ENCODE data around the gene SND1.

DNA sequence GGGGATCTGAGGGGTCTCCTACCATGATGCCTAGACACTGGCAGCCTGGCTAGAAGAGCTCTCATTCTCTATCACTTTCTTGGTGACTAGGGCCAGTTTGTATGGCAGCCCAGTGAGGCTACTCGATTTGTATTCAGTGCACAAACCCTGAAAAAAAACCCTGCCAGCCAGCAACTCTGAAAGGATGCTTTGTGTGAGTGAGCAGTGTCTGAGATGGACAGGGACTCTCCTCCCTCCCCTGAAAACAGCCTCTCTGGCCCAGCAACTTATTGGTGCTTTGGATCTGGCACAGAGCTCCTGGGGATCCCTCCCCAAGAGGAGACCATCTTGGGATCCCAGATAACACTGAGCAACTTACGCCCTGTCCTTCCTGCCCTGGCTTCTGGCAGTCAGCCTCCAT lies 390.0 kb downstream of the SND1 start:
- no peak for TF ChIP-seq GABPA (IDR thresholded peaks at IDR 0.05 in 1 of 2, conservative IDR thresholded peaks at IDR 0.05 in 1 of 2)
- TF ChIP-seq, protein P1, sequence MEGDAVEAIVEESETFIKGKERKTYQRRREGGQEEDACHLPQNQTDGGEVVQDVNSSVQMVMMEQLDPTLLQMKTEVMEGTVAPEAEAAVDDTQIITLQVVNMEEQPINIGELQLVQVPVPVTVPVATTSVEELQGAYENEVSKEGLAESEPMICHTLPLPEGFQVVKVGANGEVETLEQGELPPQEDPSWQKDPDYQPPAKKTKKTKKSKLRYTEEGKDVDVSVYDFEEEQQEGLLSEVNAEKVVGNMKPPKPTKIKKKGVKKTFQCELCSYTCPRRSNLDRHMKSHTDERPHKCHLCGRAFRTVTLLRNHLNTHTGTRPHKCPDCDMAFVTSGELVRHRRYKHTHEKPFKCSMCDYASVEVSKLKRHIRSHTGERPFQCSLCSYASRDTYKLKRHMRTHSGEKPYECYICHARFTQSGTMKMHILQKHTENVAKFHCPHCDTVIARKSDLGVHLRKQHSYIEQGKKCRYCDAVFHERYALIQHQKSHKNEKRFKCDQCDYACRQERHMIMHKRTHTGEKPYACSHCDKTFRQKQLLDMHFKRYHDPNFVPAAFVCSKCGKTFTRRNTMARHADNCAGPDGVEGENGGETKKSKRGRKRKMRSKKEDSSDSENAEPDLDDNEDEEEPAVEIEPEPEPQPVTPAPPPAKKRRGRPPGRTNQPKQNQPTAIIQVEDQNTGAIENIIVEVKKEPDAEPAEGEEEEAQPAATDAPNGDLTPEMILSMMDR (IDR thresholded peaks at IDR 0.05; ENCODE audit: low read depth, low read length, missing input control), result no peak
- TF ChIP-seq HNF4A (conservative IDR thresholded peaks at IDR 0.05), result no peak
- TF ChIP-seq YY1 (IDR thresholded peaks at IDR 0.05), result no peak
- no peak for TF ChIP-seq RAD21 (IDR thresholded peaks at IDR 0.05)
- TF ChIP-seq, protein P2, sequence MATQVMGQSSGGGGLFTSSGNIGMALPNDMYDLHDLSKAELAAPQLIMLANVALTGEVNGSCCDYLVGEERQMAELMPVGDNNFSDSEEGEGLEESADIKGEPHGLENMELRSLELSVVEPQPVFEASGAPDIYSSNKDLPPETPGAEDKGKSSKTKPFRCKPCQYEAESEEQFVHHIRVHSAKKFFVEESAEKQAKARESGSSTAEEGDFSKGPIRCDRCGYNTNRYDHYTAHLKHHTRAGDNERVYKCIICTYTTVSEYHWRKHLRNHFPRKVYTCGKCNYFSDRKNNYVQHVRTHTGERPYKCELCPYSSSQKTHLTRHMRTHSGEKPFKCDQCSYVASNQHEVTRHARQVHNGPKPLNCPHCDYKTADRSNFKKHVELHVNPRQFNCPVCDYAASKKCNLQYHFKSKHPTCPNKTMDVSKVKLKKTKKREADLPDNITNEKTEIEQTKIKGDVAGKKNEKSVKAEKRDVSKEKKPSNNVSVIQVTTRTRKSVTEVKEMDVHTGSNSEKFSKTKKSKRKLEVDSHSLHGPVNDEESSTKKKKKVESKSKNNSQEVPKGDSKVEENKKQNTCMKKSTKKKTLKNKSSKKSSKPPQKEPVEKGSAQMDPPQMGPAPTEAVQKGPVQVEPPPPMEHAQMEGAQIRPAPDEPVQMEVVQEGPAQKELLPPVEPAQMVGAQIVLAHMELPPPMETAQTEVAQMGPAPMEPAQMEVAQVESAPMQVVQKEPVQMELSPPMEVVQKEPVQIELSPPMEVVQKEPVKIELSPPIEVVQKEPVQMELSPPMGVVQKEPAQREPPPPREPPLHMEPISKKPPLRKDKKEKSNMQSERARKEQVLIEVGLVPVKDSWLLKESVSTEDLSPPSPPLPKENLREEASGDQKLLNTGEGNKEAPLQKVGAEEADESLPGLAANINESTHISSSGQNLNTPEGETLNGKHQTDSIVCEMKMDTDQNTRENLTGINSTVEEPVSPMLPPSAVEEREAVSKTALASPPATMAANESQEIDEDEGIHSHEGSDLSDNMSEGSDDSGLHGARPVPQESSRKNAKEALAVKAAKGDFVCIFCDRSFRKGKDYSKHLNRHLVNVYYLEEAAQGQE (IDR thresholded peaks at IDR 0.05), result no peak
- TF ChIP-seq, protein P3, sequence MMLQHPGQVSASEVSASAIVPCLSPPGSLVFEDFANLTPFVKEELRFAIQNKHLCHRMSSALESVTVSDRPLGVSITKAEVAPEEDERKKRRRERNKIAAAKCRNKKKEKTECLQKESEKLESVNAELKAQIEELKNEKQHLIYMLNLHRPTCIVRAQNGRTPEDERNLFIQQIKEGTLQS (IDR thresholded peaks at IDR 0.05), result no peak
- TF ChIP-seq, protein P4, sequence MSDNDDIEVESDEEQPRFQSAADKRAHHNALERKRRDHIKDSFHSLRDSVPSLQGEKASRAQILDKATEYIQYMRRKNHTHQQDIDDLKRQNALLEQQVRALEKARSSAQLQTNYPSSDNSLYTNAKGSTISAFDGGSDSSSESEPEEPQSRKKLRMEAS (IDR thresholded peaks at IDR 0.05), result no peak
- TF ChIP-seq SP1 (IDR thresholded peaks at IDR 0.05), result no peak

All from liver (tissue), 3 donors.